Measurements from ENCODE around the gene KCNH1. TPM values are rescaled to one million over a fixed set of nuclear protein-coding genes. Genes with fewer than 3 reads are reported as not detected.

Gene KCNH1
- total RNA-seq, 2 experiments from 2014 or later: not detected

DNA sequence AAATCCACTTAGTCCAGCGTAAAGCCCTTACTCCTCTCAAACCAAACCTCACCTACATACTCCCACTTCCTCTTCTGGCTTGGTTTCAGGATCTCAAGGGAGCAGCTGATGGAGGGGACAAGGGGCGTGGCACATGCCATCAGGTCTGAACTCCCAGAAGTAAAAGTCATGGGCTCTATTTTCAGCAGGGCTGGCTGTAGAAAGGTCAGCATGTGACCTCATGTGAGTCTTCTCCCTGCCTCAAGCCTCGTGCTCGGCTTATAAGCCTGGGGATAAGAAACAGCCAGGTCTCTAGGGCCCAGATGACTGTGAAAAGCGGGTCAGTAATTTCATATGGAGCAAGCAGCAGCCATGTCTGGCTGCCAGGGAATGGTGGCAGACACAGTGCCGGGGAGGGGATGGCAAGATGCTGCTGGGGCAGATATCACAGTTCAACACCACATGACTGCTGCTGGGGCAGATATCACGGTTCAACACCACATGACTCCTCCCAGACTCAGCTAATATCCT, 227.9 kb downstream of the KCNH1 start:
- H3K4me1 Mint-ChIP-seq (ENCODE audit: low read depth): no peaks in the 10 kb centered on the region
- H3K36me3 Mint-ChIP-seq (ENCODE audit: low read depth): no peaks in the 10 kb centered on the region
- intact Hi-C loops (cut with micrococcal nuclease): no loop called here
- H3K4me3 Mint-ChIP-seq: no peak overlapping the region
- DNase-seq: no peak
- H3K27ac Mint-ChIP-seq: no peak overlapping the region
- no peaks in the 10 kb centered on the region for H3K9me3 Mint-ChIP-seq
- CTCF ChIA-PET: no interaction called here
- peaks cover 23% of the 10 kb centered on the region for H3K27me3 Mint-ChIP-seq (ENCODE audit: low read depth)

DNA sequence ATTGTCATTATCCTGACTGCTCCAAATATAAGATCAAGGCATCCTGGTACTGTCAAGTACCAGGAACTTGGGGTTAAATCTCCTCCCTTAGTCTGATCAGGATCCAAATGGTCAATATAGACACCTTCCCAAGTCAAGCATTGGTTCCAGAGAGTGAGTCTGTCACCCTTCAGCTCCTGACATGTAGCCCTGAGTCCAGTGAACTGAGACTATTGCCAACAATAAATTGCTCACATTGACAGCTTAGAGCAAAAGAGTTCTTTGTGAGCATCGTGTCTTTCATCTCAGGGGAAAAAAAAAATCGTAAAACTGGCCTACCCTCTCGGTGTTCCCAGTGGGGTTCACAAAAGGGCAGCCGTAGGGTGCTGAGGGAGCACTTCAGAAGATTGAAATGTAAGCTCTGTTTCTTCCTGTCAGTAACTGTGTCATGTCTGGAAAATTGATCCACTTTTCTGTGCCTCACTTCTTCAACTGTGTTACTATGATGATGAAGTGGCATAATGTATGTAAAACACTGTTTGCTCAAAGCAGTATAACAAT, 228.5 kb downstream of the KCNH1 start:
- Mint-ChIP-seq H3K27me3 (ENCODE audit: low read depth) (peaks cover 23% of the 10 kb centered on the region), H3K36me3 (ENCODE audit: low read depth) (no peaks in the 10 kb centered on the region), H3K9me3 (no peaks in the 10 kb centered on the region), H3K4me3 (no peak overlapping the region), H3K27ac (no peak overlapping the region), H3K4me1 (ENCODE audit: low read depth) (no peaks in the 10 kb centered on the region)
- no peak for DNase-seq
- CTCF ChIA-PET: no interaction called here
- intact Hi-C loops (cut with micrococcal nuclease): no loop called here

GRCh38 chr1:210901981-210902770, 231.8 kb downstream of the KCNH1 start:
- Mint-ChIP-seq H3K9me3 (no peaks in the 10 kb centered on the region), H3K27ac (no peak overlapping the region), H3K36me3 (ENCODE audit: low read depth) (no peaks in the 10 kb centered on the region), H3K4me3 (no peak overlapping the region), H3K4me1 (ENCODE audit: low read depth) (no peaks in the 10 kb centered on the region), H3K27me3 (ENCODE audit: low read depth) (peaks cover 17% of the 10 kb centered on the region)
- CTCF ChIA-PET: no interaction called here
- DNase-seq: no peak
- intact Hi-C loops (cut with micrococcal nuclease): no loop called here

GRCh38 chr1:210900820-210901219, 233.1 kb downstream of the KCNH1 start:
- intact Hi-C loops (cut with micrococcal nuclease): no loop called here
- Mint-ChIP-seq H3K36me3 (ENCODE audit: low read depth) (no peaks in the 10 kb centered on the region), H3K4me3 (no peak overlapping the region), H3K9me3 (no peaks in the 10 kb centered on the region), H3K4me1 (ENCODE audit: low read depth) (no peaks in the 10 kb centered on the region), H3K27me3 (ENCODE audit: low read depth) (peaks cover 13% of the 10 kb centered on the region), H3K27ac (no peak overlapping the region)
- CTCF ChIA-PET: no interaction called here
- no peak for DNase-seq

GRCh38 chr1:210900079-210900478, 233.9 kb downstream of the KCNH1 start:
- peaks cover 13% of the 10 kb centered on the region for H3K27me3 Mint-ChIP-seq (ENCODE audit: low read depth)
- no peaks in the 10 kb centered on the region for H3K4me1 Mint-ChIP-seq (ENCODE audit: low read depth)
- H3K4me3 Mint-ChIP-seq: no peak overlapping the region

GRCh38 chr1:210899676-210900075, 234.3 kb downstream of the KCNH1 start:
- no peaks in the 10 kb centered on the region for H3K9me3 Mint-ChIP-seq
- no peak overlapping the region for H3K27ac Mint-ChIP-seq
- H3K27me3 Mint-ChIP-seq (ENCODE audit: low read depth): peaks cover 13% of the 10 kb centered on the region
- CTCF ChIA-PET: no interaction called here
- no peaks in the 10 kb centered on the region for H3K4me1 Mint-ChIP-seq (ENCODE audit: low read depth)
- no peaks in the 10 kb centered on the region for H3K36me3 Mint-ChIP-seq (ENCODE audit: low read depth)
- H3K4me3 Mint-ChIP-seq: no peak overlapping the region
- no peak for DNase-seq
- intact Hi-C loops (cut with micrococcal nuclease): no loop called here

More at GRCh38 chr1:210900079-210900478, 233.9 kb downstream of the KCNH1 start:
- intact Hi-C loops (cut with micrococcal nuclease): no loop called here
- no peak overlapping the region for H3K27ac Mint-ChIP-seq
- DNase-seq: no peak
- H3K9me3 Mint-ChIP-seq: no peaks in the 10 kb centered on the region
- CTCF ChIA-PET: no interaction called here
- H3K36me3 Mint-ChIP-seq (ENCODE audit: low read depth): no peaks in the 10 kb centered on the region

DNA sequence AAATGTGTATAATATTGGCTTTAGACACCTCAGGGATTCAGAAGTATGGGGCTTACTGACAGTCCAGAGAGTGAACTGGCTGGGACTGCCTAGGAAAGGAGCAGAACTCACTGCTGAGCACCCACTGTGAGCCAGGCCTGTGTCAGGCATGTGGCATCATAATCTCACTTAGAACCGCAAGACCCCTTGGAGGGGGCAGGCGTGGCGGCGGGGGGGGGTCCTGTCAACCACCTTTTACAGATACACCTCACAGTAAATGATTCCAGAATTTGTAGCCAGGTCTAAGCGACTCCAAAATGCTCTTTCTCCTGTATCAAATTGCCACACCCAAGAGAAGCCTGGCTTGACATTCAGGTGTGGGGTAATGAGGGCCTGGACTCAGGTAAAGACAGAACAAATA, 235.5 kb downstream of the KCNH1 start:
- DNase-seq: no peak
- intact Hi-C loops (cut with micrococcal nuclease): no loop called here
- Mint-ChIP-seq H3K36me3 (ENCODE audit: low read depth) (no peaks in the 10 kb centered on the region), H3K27ac (no peak overlapping the region), H3K4me3 (no peak overlapping the region), H3K27me3 (ENCODE audit: low read depth) (peaks cover 13% of the 10 kb centered on the region), H3K4me1 (ENCODE audit: low read depth) (no peaks in the 10 kb centered on the region), H3K9me3 (peaks cover 6% of the 10 kb centered on the region)
- CTCF ChIA-PET: no interaction called here

DNA sequence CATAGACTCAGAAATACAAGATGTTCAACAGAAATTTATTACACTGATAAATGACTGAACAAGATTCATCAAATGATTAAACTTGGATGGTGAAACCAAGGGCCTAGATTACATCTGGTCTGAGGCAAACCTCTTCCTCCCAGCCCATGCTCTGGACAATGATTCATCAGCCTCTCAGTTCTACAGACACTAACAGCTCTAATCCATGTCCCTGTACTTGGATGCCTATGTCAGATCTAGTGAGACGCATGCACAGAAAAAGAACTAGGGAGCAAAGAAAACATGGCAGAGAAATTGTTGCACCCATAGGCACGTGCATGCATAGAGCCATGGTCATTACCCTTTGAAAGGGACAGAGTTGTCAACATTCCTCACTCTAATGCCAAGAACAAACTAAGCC, 250.1 kb downstream of the KCNH1 start:
- CTCF ChIA-PET: no interaction called here
- H3K27ac Mint-ChIP-seq: no peak overlapping the region
- intact Hi-C loops (cut with micrococcal nuclease): loop anchor here (5.0 kb wide), 1 partner anchor 437 kb away; no protein-coding TSS in a partner anchor
- DNase-seq: no peak
- H3K36me3 Mint-ChIP-seq (ENCODE audit: low read depth): no peaks in the 10 kb centered on the region
- H3K9me3 Mint-ChIP-seq: no peaks in the 10 kb centered on the region
- H3K27me3 Mint-ChIP-seq (ENCODE audit: low read depth): peaks cover 18% of the 10 kb centered on the region
- H3K4me3 Mint-ChIP-seq: no peak overlapping the region
- peaks cover 7% of the 10 kb centered on the region for H3K4me1 Mint-ChIP-seq (ENCODE audit: low read depth)

- no peak overlapping the region for H3K4me3 Mint-ChIP-seq
- H3K27ac Mint-ChIP-seq: peak overlapping the region; percentile 21
- H3K27me3 Mint-ChIP-seq (ENCODE audit: low read depth): peaks cover 14% of the 10 kb centered on the region
- no peaks in the 10 kb centered on the region for H3K36me3 Mint-ChIP-seq (ENCODE audit: low read depth)
- H3K4me1 Mint-ChIP-seq (ENCODE audit: low read depth): peaks cover 7% of the 10 kb centered on the region
- intact Hi-C loops (cut with micrococcal nuclease): loop anchor here (5.0 kb wide), 1 partner anchor 435 kb away; no protein-coding TSS in a partner anchor
- H3K9me3 Mint-ChIP-seq: no peaks in the 10 kb centered on the region
- DNase-seq: peak; percentile 6
- CTCF ChIA-PET: no interaction called here
These were observed 251.3 kb downstream of the KCNH1 start for GRCh38 chr1:210882414-210883221.

DNA sequence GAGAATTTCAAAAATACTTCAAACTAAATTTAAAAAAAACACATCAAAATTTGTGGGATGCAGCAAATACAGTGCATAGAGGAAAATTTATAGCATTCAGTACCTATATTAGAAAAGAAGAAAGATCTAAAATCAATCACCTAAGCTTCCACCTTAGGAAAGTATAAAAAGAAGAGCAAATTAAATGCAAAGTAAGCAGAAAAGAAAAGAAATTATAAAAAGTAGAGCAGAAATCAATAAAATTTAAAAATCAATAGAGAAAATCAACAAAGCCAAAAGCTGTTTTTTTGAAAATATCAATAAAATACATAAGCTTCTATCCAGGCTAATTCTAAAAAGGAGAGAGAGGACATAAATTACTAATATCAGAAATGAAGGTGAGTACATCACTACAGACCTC, 255.4 kb downstream of the KCNH1 start:
- Mint-ChIP-seq H3K36me3 (ENCODE audit: low read depth) (no peaks in the 10 kb centered on the region), H3K9me3 (no peaks in the 10 kb centered on the region), H3K27me3 (ENCODE audit: low read depth) (peaks cover 12% of the 10 kb centered on the region), H3K27ac (no peak overlapping the region), H3K4me1 (ENCODE audit: low read depth) (peaks cover 7% of the 10 kb centered on the region), H3K4me3 (no peak overlapping the region)
- CTCF ChIA-PET: no interaction called here
- no peak for DNase-seq
- intact Hi-C loops (cut with micrococcal nuclease): no loop called here

DNA sequence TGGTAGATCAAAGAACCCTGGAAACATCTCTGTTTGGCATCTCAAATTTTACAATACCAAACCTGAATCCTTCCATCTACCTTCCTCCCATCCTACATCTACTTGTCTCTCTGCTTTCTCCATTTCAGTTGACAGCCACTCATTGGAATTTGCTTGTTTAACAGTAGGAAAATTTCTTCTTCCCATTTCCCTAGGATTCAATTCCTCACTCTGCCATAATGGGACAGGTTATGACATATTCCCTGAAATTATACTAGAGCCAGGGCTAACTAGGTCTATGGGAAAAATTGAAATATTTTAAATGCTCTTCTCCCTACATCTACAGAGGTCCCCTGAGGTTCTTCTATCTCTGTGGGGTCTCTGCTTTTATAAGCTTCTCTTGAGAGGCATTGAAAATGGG, 257.7 kb downstream of the KCNH1 start:
- H3K4me3 Mint-ChIP-seq: no peak overlapping the region
- H3K9me3 Mint-ChIP-seq: peaks cover 1% of the 10 kb centered on the region
- intact Hi-C loops (cut with micrococcal nuclease): no loop called here
- CTCF ChIA-PET: no interaction called here
- H3K27me3 Mint-ChIP-seq (ENCODE audit: low read depth): peaks cover 19% of the 10 kb centered on the region
- no peak overlapping the region for H3K27ac Mint-ChIP-seq
- no peak for DNase-seq
- no peaks in the 10 kb centered on the region for H3K36me3 Mint-ChIP-seq (ENCODE audit: low read depth)
- no peaks in the 10 kb centered on the region for H3K4me1 Mint-ChIP-seq (ENCODE audit: low read depth)

DNA sequence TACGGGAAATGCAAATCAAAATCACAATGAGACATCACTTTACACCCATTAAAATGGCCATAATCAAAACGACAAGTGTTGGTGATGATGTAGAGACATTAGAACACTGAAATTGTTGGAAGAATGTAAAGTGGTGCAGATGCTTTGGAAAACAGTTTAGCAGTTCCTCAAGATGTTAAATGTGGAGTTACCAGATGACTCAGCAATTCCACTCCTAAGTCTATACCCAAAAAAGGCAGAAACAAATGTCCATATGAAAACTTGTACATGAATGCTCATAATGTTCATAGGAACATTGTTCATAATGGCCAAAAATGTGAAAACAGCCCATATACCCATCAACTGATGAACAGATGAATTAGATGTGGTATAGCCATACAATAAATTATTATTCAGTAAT, 267.4 kb downstream of the KCNH1 start:
- Mint-ChIP-seq H3K9me3 (peaks cover 14% of the 10 kb centered on the region), H3K4me1 (ENCODE audit: low read depth) (no peaks in the 10 kb centered on the region), H3K36me3 (ENCODE audit: low read depth) (no peaks in the 10 kb centered on the region), H3K27me3 (ENCODE audit: low read depth) (peaks cover 15% of the 10 kb centered on the region), H3K4me3 (no peak overlapping the region), H3K27ac (no peak overlapping the region)
- no peak for DNase-seq
- intact Hi-C loops (cut with micrococcal nuclease): no loop called here
- CTCF ChIA-PET: no interaction called here
